Non-pigmented ciliary epithelial cell (primary cell): ENCODE measurements around the gene PNMA6A.
"Not testable (repeated sequence)": the region's sequence is repeated elsewhere in the genome, so short reads cannot be mapped to it uniquely, and the experiment has no call there.

ENCODE experiments used
- DNase-seq: peaks from one replicate; pipeline ENCODE4 v3.0.0-alpha.2; 2010; ENCODE audit warnings: low read depth

PNMA6A gene

GRCh38 chrX:153075366-153075765 is 3.1 kb downstream of the PNMA6A start:
- DNase-seq, result no peak

- DNase-seq, result not testable (repeated sequence)
Observed at GRCh38 chrX:153077437-153078135, 5.3 kb downstream of the PNMA6A start.

GRCh38 chrX:153083238-153083923 is 11.1 kb downstream of the PNMA6A start:
- DNase-seq, result not testable (repeated sequence)

- DNase-seq, result no peak
Observed at GRCh38 chrX:153102418-153102817, 30.2 kb downstream of the PNMA6A start.

- not testable (repeated sequence) for DNase-seq
Observed at GRCh38 chrX:153104959-153105358, 32.7 kb downstream of the PNMA6A start.

GRCh38 chrX:153106092-153106801 is 34.0 kb downstream of the PNMA6A start:
- DNase-seq, result not testable (repeated sequence)

GRCh38 chrX:153110735-153111134 is 38.5 kb downstream of the PNMA6A start:
- not testable (repeated sequence) for DNase-seq

GRCh38 chrX:153113851-153114250 is 41.6 kb downstream of the PNMA6A start:
- DNase-seq, result not testable (repeated sequence)

GRCh38 chrX:153117754-153118153 is 45.5 kb downstream of the PNMA6A start:
- not testable (repeated sequence) for DNase-seq

- not testable (repeated sequence) for DNase-seq
Observed at GRCh38 chrX:153120230-153120629, 48.0 kb downstream of the PNMA6A start.

- not testable (repeated sequence) for DNase-seq
Observed at GRCh38 chrX:153123468-153123867, 51.2 kb downstream of the PNMA6A start.
